Transverse colon (tissue), 4 donors: ENCODE measurements around the gene EGLN1. TPM values are rescaled to one million over a fixed set of nuclear protein-coding genes. Genes with fewer than 3 reads are reported as not detected.
A peak's percentile ranks its signal among the peaks of the same experiment; 100 is the strongest.

Experiments
- DNase-seq: peaks from one replicate; pipeline ENCODE4 v3.0.0-alpha.2; 2019
- H3K27ac ChIP-seq, 4 donors: fragments of 200-600 bp; sonication (generic); 2 replicates each; pipeline ENCODE4 v1.5.1; 2016 to 2018; ENCODE audit warnings: inconsistent platforms in 4 of 4
- H3K27me3 ChIP-seq: fragments of 200-600 bp; sonication (generic); 2 replicates; pipeline ENCODE4 v1.5.1; 2017; ENCODE audit warnings: inconsistent platforms
- H3K36me3 ChIP-seq, 4 donors: fragments of 200-600 bp; sonication (generic); 2 replicates each; pipeline ENCODE4 v1.5.1; 2017 to 2019; ENCODE audit warnings: inconsistent platforms in 4 of 4
- H3K4me1 ChIP-seq, 4 donors: fragments of 200-600 bp; sonication (generic); 2 replicates each; pipeline ENCODE4 v1.5.1; 2017 to 2020; ENCODE audit warnings: inconsistent platforms in 4 of 4
- H3K4me3 ChIP-seq, 4 donors: fragments of 200-600 bp; sonication (generic); 1 replicate in 1 of 4; 2 replicates in 3 of 4; pipeline versions ENCODE4 v1.5.1 to v1.6.1; 2017 to 2019; ENCODE audit warnings: inconsistent platforms in 4 of 4
- H3K9me3 ChIP-seq, 2 donors: fragments of 200-600 bp; sonication (generic); 2 replicates each; pipeline ENCODE4 v1.5.1; 2017 to 2019; ENCODE audit warnings: inconsistent platforms in 2 of 2
- CTCF ChIP-seq, 5 experiments: fragments of 200-600 bp in 3 of 5; fragments of 450-650 bp in 2 of 5; sonication (generic) in 3 of 5; IDR thresholded peaks; 1 replicate in 2 of 5; 2 replicates in 3 of 5; pipeline ENCODE4 v1.5.1; 2016 to 2017; ENCODE audit warnings: antibody characterized with exemption in 5 of 5, inconsistent platforms in 3 of 5, mild to moderate bottlenecking in 2 of 5, moderate library complexity in 1 of 5
- EP300 ChIP-seq: sonication (generic); formaldehyde crosslinking; IDR thresholded peaks from one replicate; pipeline ENCODE4 v1.6.1; 2017; ENCODE audit warnings: antibody characterized with exemption, low read depth
- POLR2A ChIP-seq: fragments of 450-650 bp; IDR thresholded peaks from one replicate; pipeline ENCODE4 v1.6.1; 2016; ENCODE audit warnings: antibody characterized with exemption, mild to moderate bottlenecking, moderate library complexity
- POLR2AphosphoS5 ChIP-seq, 3 donors: sonication (generic); formaldehyde crosslinking; IDR thresholded peaks; one replicate each; pipeline ENCODE4 v1.6.1; 2016; ENCODE audit warnings: antibody characterized with exemption in 3 of 3
- WGBS, 2 donors: methylation state at CpG; one replicate each; pipeline ENCODE4 v1.1.5; 2018; ENCODE audit warnings: low coverage in 1 of 2; 5-methylcytosine and 5-hydroxymethylcytosine counted together
- in situ Hi-C, 4 donors: fragments of 200-750 bp; cut with MboI; loops; one replicate each; pipeline versions ENCODE4 v1.15.0 to v1.15.1; 2017; ENCODE audit warnings: low sequenced_read_pairs in 3 of 4, low pct_ligation_motif_present in 1 of 4, low pct_unique_long_range_greater_than_20kb in 1 of 4
- intact Hi-C: fragments of 100-400 bp; cut with DNase I; formaldehyde crosslinking; loops from one replicate; pipeline ENCODE4 v1.15.1; 2023; ENCODE audit warnings: low total_unique reads
- total RNA-seq, 4 donors: library from RNA; depleted of rRNA; stranded (reverse); fragments of >200 nt; gene quantifications; one replicate each; pipeline ENCODE4 v1.1.0, GENCODE V29; 2016

EGLN1 gene
- total RNA-seq, 4 donors from 2014 or later = 40.2 to 69.2 (median 51.7) TPM

GRCh38 chr1:231410036-231410612 is 12.0 kb downstream of the EGLN1 start:
- Histone ChIP-seq H3K27me3 (no peaks in the 10 kb centered on the region), H3K4me1 (peaks cover 29 to 81% (median 43%) of the 10 kb centered on the region in 4 donors), H3K9me3 (no peaks in the 10 kb centered on the region), H3K27ac (peak overlapping the region in 3 of 4 donors; percentile 18 to 76 (median 72)), H3K4me3 (no peak overlapping the region), H3K36me3 (no peaks in the 10 kb centered on the region)
- 78 to 84% methylated on average over 1 to 2 of the region's 2 CpGs for WGBS, 2 donors
- in situ Hi-C loops (no loop called here), intact Hi-C loops (no loop called here)
- no peak for TF ChIP-seq EP300
- no peak for TF ChIP-seq POLR2AphosphoS5 (IDR thresholded peaks at IDR 0.05)
- TF ChIP-seq CTCF (IDR thresholded peaks at IDR 0.05) = no peak
- no peak for TF ChIP-seq POLR2A
- DNase-seq = no peak

GRCh38 chr1:231408528-231409094 is 13.5 kb downstream of the EGLN1 start:
- in situ Hi-C loops = no loop called here
- H3K4me3 ChIP-seq = no peak overlapping the region
- H3K4me1 ChIP-seq = peaks cover 23 to 80% (median 34%) of the 10 kb centered on the region in 4 donors

GRCh38 chr1:231407547-231408396 is 14.3 kb downstream of the EGLN1 start:
- 24 to 30% methylated on average over 6 of the region's 6 CpGs for WGBS, 2 donors
- H3K36me3 ChIP-seq = no peaks in the 10 kb centered on the region
- peak overlapping the region; percentile 57 to 80 (median 74) for H3K27ac ChIP-seq
- no peaks in the 10 kb centered on the region for H3K27me3 ChIP-seq
- no peaks in the 10 kb centered on the region for H3K9me3 ChIP-seq
- in situ Hi-C loops = no loop called here
- H3K4me1 ChIP-seq = peaks cover 23 to 76% (median 33%) of the 10 kb centered on the region in 4 donors
- TF ChIP-seq POLR2A (no peak), POLR2AphosphoS5 (IDR thresholded peaks at IDR 0.05) (peak in 1 of 3 donors; percentile 5), EP300 (no peak), CTCF (IDR thresholded peaks at IDR 0.05) (no peak)
- intact Hi-C loops = no loop called here
- no peak overlapping the region for H3K4me3 ChIP-seq
- no peak for DNase-seq

More at GRCh38 chr1:231408528-231409094, 13.5 kb downstream of the EGLN1 start:
- Histone ChIP-seq H3K9me3 (no peaks in the 10 kb centered on the region), H3K36me3 (no peaks in the 10 kb centered on the region), H3K27ac (peak overlapping the region; percentile 57 to 80 (median 74)), H3K27me3 (no peaks in the 10 kb centered on the region)
- TF ChIP-seq POLR2AphosphoS5 (IDR thresholded peaks at IDR 0.05) (no peak), EP300 (no peak), POLR2A (no peak), CTCF (IDR thresholded peaks at IDR 0.05) (no peak)
- 72 to 82% methylated on average over 6 of the region's 6 CpGs for WGBS, 2 donors
- no peak for DNase-seq
- intact Hi-C loops = no loop called here

- 73 to 76% methylated on average over 3 of the region's 3 CpGs for WGBS, 2 donors
- no peaks in the 10 kb centered on the region for H3K36me3 ChIP-seq
- no peaks in the 10 kb centered on the region for H3K27me3 ChIP-seq
- TF ChIP-seq CTCF (IDR thresholded peaks at IDR 0.05) (no peak), POLR2AphosphoS5 (IDR thresholded peaks at IDR 0.05) (no peak), POLR2A (no peak), EP300 (no peak)
- no peak overlapping the region for H3K4me3 ChIP-seq
- DNase-seq = no peak
- no peaks in the 10 kb centered on the region for H3K9me3 ChIP-seq
- in situ Hi-C loops = no loop called here
- intact Hi-C loops = no loop called here
- H3K4me1 ChIP-seq = peaks cover 23 to 76% (median 33%) of the 10 kb centered on the region in 4 donors
- peak overlapping the region; percentile 57 to 80 (median 74) for H3K27ac ChIP-seq
These were observed 15.0 kb downstream of the EGLN1 start for GRCh38 chr1:231407049-231407448.
